ENCODE results near the gene MYRIP.

MYRIP gene

GRCh38 chr3:39905788-39906187 lies 96.4 kb downstream of the MYRIP start:
- DNase-seq (ENCODE audit: low read depth) = no peak

- no peak for DNase-seq (ENCODE audit: low read depth)
Measured at GRCh38 chr3:39907981-39908380, 98.6 kb downstream of the MYRIP start.

- no peak for DNase-seq (ENCODE audit: low read depth)
Measured at GRCh38 chr3:39910135-39910534, 100.7 kb downstream of the MYRIP start.

GRCh38 chr3:39910826-39911464 lies 101.5 kb downstream of the MYRIP start:
- no peak for DNase-seq (ENCODE audit: low read depth)

- DNase-seq (ENCODE audit: low read depth) = no peak
Measured at GRCh38 chr3:39911465-39912309, 102.3 kb downstream of the MYRIP start.

- no peak for DNase-seq (ENCODE audit: low read depth)
Measured at GRCh38 chr3:39915027-39915426, 105.6 kb downstream of the MYRIP start.

GRCh38 chr3:39917065-39917773 lies 107.8 kb downstream of the MYRIP start:
- no peak for DNase-seq (ENCODE audit: low read depth)

- DNase-seq (ENCODE audit: low read depth) = no peak
Measured at GRCh38 chr3:39919281-39919680, 109.9 kb downstream of the MYRIP start.

- no peak for DNase-seq (ENCODE audit: low read depth)
Measured at GRCh38 chr3:39920271-39920670, 110.9 kb downstream of the MYRIP start.

- DNase-seq (ENCODE audit: low read depth) = no peak
Measured at GRCh38 chr3:39927479-39927878, 118.1 kb downstream of the MYRIP start.

GRCh38 chr3:39933986-39934693 lies 124.7 kb downstream of the MYRIP start:
- no peak for DNase-seq (ENCODE audit: low read depth)

- DNase-seq (ENCODE audit: low read depth) = no peak
Measured at GRCh38 chr3:39934696-39935095, 125.3 kb downstream of the MYRIP start.

GRCh38 chr3:39935261-39935660 lies 125.9 kb downstream of the MYRIP start:
- no peak for DNase-seq (ENCODE audit: low read depth)

GRCh38 chr3:39936848-39937247 lies 127.4 kb downstream of the MYRIP start:
- DNase-seq (ENCODE audit: low read depth) = no peak

GRCh38 chr3:39937315-39937714 lies 127.9 kb downstream of the MYRIP start:
- no peak for DNase-seq (ENCODE audit: low read depth)

GRCh38 chr3:39937874-39938273 lies 128.5 kb downstream of the MYRIP start:
- DNase-seq (ENCODE audit: low read depth) = no peak

- DNase-seq (ENCODE audit: low read depth) = no peak
Measured at GRCh38 chr3:39941931-39942330, 132.5 kb downstream of the MYRIP start.

- DNase-seq (ENCODE audit: low read depth) = no peak
Measured at GRCh38 chr3:39960515-39961191, 151.2 kb downstream of the MYRIP start.

GRCh38 chr3:39961230-39961629 lies 151.8 kb downstream of the MYRIP start:
- no peak for DNase-seq (ENCODE audit: low read depth)

- no peak for DNase-seq (ENCODE audit: low read depth)
Measured at GRCh38 chr3:39962581-39962980, 153.2 kb downstream of the MYRIP start.

GRCh38 chr3:39965461-39965860 lies 156.1 kb downstream of the MYRIP start:
- DNase-seq (ENCODE audit: low read depth) = no peak

GRCh38 chr3:39965997-39966396 lies 156.6 kb downstream of the MYRIP start:
- no peak for DNase-seq (ENCODE audit: low read depth)

All from stimulated activated CD8-positive, alpha-beta memory T cell treated with anti-CD3 and anti-CD28 coated beads, Interleukin-4, amount 100 ng/mL, for 24 hours (primary cell).